ENCODE results near the gene BAG3.

DNA sequence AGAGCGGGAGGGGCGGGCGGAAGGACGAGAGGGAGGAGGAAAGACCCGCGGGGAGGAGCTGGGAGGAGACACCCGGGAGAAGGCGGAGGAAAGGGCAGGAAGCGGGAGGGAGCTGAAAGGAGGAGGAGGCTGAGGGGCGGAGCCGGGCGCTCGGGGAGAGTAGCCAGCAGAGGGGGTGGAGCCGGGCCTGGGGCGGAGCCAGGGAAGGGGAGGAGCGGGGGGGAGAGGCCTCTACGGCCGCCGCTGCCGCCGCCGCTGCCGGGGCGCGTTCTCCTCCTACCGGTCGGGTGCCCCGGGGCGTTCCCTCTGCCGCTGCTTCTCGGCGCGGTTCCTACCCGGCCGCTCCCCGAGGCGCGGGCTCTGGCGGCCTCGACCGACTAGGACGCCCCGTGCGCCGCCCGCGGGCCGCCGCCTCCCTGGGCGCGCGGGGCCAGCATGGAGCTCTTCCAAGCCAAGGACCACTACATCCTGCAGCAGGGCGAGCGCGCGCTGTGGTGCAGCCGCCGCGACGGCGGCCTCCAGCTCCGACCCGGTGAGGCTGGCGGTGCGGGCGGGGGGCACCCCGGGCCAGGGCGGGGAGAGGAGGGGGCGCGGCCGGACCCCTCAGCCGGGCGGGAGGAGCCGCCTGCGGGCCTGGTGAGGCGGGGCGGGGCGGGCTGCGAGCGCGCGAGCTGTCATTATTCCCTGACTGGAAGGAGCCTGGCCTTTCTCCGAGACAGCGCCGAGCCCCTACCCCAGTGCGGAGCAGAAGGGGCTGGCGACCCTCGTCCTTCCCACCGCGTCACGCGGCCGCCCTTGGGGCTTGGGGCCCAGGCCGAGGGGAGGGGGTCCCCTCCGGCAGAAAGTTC is 74.9 kb downstream of the BAG3 start, which contains the start of gene INPP5F:
- TF ChIP-seq POLR2AphosphoS5 (IDR thresholded peaks at IDR 0.05; ENCODE audit: low read depth, low read length) (no peak), POLR2A (IDR thresholded peaks at IDR 0.05; ENCODE audit: low read depth, low read length) (peak; percentile 43; the same call in 1 of the 2 replicates)

All from GM12892 (cell line).